Anterior cingulate cortex (tissue), 58 donors: ENCODE data around the gene TRIOBP.

Experiments used
- DNase-seq, 58 donors: peaks; one replicate each; lab custom pipeline; 2025; lab: John Stamatoyannopoulos, UW

The TRIOBP gene

DNA sequence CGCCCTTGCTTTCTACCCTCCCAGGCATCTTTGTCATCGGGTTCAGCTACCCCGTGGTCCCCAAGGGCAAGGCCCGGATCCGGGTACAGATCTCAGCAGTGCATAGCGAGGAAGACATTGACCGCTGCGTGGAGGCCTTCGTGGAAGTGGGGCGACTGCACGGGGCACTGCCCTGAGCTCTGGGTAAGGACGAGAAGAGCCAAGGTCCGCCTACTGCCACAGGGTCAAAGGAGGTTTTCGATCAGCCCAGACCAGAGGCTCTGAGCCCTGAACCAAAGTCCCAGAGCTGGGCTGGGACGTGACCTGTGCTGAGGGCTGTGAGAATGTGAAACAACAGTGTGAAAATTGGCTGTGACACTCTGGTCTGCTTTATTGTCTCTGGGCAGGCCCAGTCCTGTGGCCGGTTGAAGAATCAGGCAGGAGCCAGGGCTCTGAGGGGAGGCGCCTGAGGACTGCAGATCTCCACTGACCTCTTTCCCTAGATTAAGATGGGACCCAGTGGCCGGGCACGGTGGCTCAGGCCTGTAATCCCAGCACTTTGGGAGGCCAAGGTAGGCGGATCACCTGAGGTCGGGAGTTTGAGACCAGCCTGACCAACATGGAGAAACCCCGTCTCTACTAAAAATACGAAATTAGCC is 119.8 kb downstream of the TRIOBP start:
- no peak for DNase-seq

DNA sequence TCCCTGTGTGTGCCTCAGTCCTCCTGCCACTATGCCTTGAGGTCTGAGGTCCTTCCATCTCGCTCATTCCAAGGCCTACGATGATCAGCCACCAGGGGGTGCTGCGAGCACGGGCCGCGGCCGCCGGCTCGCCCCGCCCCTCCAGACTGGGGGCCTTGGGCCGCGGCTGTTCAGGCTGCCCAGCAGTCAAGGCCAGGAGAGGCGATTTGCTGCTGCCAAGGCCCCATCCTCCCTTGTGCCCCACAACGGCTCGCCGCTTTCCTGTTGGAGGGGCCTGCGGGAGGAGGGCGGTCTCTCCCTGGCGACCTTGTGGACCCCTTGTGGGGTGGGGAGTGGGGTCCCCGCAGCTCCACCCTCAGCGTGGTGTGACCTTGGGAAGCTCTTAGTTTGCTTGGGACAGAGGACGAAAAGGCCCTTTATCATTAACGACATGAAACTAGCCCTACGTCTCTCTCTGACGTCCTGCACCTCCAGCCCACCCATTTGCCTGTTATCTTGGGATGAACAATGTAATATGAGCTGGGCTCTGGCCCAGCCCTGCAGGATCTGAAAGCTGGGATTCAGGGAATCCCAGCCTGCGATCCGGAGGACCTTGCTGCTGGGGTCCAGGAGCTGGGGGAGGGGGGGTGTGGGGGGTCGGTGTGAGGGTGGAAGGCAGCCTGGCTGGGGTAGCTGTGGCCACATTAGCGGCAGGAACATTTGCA is 121.0 kb downstream of the TRIOBP start:
- peak in 55 of 58 donors; percentile 39 to 86 (median 73) for DNase-seq

DNA sequence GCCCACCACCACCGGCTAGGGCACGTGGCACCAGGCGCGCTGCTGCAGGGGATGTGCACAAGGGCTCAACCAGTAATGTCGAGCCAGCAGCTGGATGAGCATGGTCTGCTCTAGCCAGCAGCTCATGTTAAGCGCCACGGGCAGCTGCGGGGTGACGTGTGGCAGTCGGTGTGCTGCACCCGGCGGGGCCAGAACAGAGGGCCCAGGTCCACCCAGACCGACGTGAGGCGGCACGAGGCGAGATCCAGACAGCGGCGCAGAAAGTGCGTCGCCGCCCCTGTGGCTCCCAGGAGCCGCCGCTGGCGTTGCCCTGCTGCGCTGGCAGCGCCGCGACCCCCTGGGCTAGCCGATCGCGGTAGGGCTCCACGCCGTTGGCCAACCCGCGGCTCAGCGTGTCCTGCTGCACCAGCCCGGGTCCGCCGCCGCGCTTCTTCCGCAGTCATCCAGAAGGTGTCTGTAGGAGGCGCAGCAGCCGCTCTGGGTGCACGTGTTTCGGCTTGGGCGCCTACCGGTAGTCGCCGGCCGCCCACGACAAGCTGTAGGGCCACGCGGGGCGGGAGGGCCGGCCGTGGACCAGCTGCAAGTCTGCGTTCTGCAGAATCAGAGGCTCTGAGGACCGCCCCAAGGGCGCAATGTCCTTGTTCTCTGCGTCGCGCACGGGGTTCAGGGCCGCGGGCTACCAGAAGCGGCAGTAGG is 121.7 kb downstream of the TRIOBP start:
- peak in 29 of 58 donors; percentile 5 to 55 (median 31) for DNase-seq

DNA sequence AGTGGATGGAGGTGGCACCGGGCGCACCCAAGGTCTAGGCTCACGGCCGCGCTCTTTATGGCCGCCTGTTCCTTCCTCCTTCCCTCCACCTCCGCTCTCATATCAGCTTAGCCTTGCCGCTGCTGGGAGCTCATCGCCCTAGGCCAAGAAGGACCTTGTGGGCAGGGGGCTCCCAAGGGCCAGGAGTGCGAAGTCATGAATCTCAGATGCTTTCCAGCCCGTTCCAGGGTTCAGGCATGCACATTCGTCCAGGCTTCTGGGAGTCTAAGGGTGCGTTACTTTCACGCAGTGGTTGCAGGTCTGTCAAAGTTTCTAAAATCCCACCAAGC is 122.2 kb downstream of the TRIOBP start:
- no peak for DNase-seq

DNA sequence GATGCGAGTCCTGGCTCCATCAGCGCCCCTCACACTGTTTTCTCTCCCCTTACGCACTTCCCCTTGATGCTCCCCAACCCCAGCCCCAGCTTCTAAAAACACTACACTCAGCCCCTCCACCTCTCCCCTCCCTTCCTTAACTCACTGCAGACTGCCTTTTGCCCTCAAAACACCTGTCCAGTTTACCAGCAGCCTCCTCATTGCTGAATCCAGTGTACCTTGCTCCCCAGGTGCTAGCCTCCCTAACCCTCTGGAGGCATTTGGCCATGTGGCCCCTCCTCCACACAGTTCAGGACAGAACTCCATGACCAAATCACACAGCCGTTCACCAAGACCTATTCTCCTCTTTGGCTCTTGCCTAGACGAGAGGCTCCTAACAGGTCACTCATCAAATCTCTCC is 123.5 kb downstream of the TRIOBP start:
- DNase-seq, result no peak

DNA sequence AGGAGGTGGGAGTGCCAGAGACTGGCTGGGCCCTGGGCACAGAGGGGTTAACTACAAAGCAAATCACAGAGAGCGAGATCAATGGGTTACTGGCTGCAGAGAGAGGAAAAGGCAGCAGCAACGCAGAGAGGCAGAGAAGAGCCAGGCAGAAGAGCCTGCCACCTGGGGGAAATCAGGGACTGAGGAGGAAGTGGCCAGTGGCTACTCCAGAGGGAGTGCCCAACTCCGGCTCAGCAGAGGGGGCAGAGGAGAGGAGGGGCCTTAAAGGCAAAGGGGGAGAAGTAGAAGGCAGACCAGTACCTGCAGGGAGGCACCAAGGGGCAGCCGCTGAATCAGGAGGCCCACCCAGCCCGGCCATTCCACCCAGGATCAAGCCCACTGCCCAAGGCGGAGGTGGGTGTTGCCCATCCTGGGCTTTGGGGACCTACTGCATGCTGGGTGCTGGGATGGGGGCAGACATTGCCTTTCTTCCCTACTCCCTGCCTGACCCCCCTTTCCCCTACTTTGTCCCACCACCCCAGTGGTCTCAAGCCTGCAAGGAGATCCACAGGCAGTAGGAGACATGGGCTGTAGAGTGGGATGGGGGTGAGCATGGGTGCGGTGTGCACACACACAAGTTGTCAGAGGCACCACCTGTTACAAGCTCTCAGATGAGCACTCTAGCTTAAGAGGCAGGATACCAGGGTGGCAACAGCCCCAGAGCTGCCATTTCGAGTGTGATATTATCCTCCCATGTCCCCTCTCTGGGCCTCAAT is 125.4 kb downstream of the TRIOBP start:
- DNase-seq, result no peak

DNA sequence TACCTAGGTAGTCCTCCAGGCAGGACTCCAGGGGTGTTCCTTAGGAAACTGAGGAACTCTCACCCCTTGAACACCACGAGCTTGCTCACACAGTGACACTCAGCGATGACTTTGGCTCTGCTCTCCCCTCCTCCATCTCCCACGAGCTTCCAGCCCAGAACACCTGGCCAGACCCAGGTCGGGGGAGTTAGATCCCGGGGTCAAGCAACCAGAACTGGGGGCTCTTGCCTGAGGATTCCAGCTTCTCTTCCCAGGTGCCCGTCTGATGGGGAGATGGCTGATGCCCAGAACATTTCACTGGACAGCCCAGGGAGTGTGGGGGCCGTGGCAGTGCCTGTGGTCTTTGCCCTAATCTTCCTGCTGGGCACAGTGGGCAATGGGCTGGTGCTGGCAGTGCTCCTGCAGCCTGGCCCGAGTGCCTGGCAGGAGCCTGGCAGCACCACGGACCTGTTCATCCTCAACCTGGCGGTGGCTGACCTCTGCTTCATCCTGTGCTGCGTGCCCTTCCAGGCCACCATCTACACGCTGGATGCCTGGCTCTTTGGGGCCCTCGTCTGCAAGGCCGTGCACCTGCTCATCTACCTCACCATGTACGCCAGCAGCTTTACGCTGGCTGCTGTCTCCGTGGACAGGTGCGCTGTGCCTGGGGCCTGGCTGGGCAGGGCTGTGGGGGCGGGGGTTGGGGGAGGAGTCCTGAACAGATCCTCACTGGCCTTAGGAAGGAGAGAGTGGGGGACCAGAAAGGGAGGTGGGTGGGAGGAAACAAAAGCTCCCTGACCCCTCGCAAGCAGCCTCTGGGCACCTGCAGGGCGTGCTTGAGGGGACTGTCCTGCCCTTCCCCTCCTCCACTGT is 126.5 kb downstream of the TRIOBP start, which contains the start of gene GALR3:
GALR3 (plus strand) TSS at position 249 of the 852 bp plus-strand sequence; CDS start at position 274, 25 bp downstream.
- no peak for DNase-seq

DNA sequence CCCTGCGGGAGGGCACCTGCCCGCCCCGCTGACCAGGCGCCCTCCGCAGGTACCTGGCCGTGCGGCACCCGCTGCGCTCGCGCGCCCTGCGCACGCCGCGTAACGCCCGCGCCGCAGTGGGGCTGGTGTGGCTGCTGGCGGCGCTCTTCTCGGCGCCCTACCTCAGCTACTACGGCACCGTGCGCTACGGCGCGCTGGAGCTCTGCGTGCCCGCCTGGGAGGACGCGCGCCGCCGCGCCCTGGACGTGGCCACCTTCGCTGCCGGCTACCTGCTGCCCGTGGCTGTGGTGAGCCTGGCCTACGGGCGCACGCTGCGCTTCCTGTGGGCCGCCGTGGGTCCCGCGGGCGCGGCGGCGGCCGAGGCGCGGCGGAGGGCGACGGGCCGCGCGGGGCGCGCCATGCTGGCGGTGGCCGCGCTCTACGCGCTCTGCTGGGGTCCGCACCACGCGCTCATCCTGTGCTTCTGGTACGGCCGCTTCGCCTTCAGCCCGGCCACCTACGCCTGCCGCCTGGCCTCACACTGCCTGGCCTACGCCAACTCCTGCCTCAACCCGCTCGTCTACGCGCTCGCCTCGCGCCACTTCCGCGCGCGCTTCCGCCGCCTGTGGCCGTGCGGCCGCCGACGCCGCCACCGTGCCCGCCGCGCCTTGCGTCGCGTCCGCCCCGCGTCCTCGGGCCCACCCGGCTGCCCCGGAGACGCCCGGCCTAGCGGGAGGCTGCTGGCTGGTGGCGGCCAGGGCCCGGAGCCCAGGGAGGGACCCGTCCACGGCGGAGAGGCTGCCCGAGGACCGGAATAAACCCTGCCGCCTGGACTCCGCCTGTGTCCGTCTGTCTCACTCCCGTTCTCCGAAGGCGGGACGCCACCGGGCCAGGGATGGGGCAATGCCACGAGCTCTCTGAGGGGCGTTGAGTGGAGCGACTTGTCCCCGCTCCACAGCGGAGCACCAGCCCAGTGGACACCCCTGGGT is 128.1 kb downstream of the TRIOBP start:
- peak in 1 of 58 donors; percentile 23 for DNase-seq
